PC-3 (cell line): ENCODE data around the gene ACSS3. TPM values are rescaled to one million over a fixed set of nuclear protein-coding genes. Genes with fewer than 3 reads are reported as not detected.

Experiments used
- ATAC-seq: fragments of 200-7000 bp; cut with Tn5 transposase; 2 replicates; pipeline ENCODE4 v1.9.1; 2020; ENCODE audit warnings: mild to moderate bottlenecking, moderate library complexity
- BruUV-seq: library from RNA; stranded (reverse); fragments of 400-500 nt; replicated peaks from 2 replicates; lab custom pipeline; 2021; lab: Mats Ljungman, UMichigan
- CTCF ChIA-PET: fragments of 300-600 bp; sonication (Branson Sonifier 250); formaldehyde crosslinking; loops from one replicate; lab custom pipeline; 2022; ENCODE audit warnings: antibody characterized with exemption; lab: Charles Lee
- POLR2A ChIA-PET: fragments of 300-600 bp; sonication (Branson Sonifier 250); formaldehyde crosslinking; loops from one replicate; lab custom pipeline; 2022; ENCODE audit warnings: antibody characterized with exemption; ENCODE audit not compliant: unreplicated experiment; lab: Charles Lee
- DNase-seq: peaks from one replicate; pipeline ENCODE4 v3.0.0-alpha.2; 2015
- H2AFZ ChIP-seq: fragments of 300-600 bp; sonication (generic); 2 replicates; pipeline ENCODE4 v1.6.0; 2016; ENCODE audit warnings: antibody characterized with exemption, low read length
- H3F3A ChIP-seq: fragments of 300-600 bp; sonication (generic); one replicate; pipeline ENCODE4 v1.6.0; 2017; ENCODE audit warnings: antibody characterized with exemption, low read length, control low read depth, mild to moderate bottlenecking; ENCODE audit not compliant: unreplicated experiment
- H3K27ac ChIP-seq: fragments of 300-600 bp; sonication (generic); 2 replicates; pipeline ENCODE4 v1.5.1; 2016; ENCODE audit warnings: mild to moderate bottlenecking, low read length
- H3K27me3 ChIP-seq: fragments of 300-600 bp; sonication (generic); 2 replicates; pipeline ENCODE4 v1.6.1; 2016; ENCODE audit warnings: low read length, mixed read lengths
- H3K36me3 ChIP-seq: fragments of 300-600 bp; sonication (generic); 2 replicates; pipeline ENCODE4 v1.6.1; 2016; ENCODE audit warnings: low read depth, mixed run types, low read length, mixed read lengths
- H3K4me1 ChIP-seq: fragments of 300-600 bp; sonication (generic); 2 replicates; pipeline ENCODE4 v1.5.1; 2016; ENCODE audit warnings: low read length; ENCODE audit not compliant: insufficient read depth
- H3K4me2 ChIP-seq: fragments of 300-600 bp; sonication (generic); 2 replicates; pipeline ENCODE4 v1.6.0; 2016; ENCODE audit warnings: low read length
- H3K4me3 ChIP-seq: fragments of 300-600 bp; sonication (generic); 2 replicates; pipeline ENCODE4 v1.5.1; 2016; ENCODE audit warnings: mild to moderate bottlenecking, low read length, mixed read lengths
- H3K79me2 ChIP-seq: fragments of 300-600 bp; sonication (generic); 2 replicates; pipeline ENCODE4 v1.6.1; 2017; ENCODE audit warnings: low read length, mixed read lengths
- H3K9ac ChIP-seq: fragments of 300-600 bp; sonication (generic); 2 replicates; pipeline ENCODE4 v1.6.0; 2016; ENCODE audit warnings: mild to moderate bottlenecking, low read length
- H3K9me2 ChIP-seq: fragments of 300-600 bp; sonication (generic); replicated peaks from 2 replicates; pipeline ENCODE4 v1.6.1; 2016; ENCODE audit warnings: mixed run types, low read length, mixed read lengths
- H3K9me3 ChIP-seq: fragments of 300-600 bp; sonication (generic); 2 replicates; pipeline ENCODE4 v1.6.1; 2016; ENCODE audit warnings: low read length, mixed read lengths
- H4K20me1 ChIP-seq: fragments of 300-600 bp; sonication (generic); 2 replicates; pipeline ENCODE4 v1.6.1; 2016; ENCODE audit warnings: low read length, mixed read lengths
- EZH2 ChIP-seq: fragments of 300-600 bp; sonication (generic); IDR thresholded peaks from one replicate; pipeline ENCODE4 v1.6.1; 2017; ENCODE audit warnings: antibody characterized with exemption, mild to moderate bottlenecking, low read length; ENCODE audit not compliant: unreplicated experiment
- EZH2phosphoT487 ChIP-seq: fragments of 300-600 bp; sonication (generic); IDR thresholded peaks from 2 replicates; pipeline ENCODE4 v1.6.1; 2018; ENCODE audit warnings: mild to moderate bottlenecking, antibody characterized with exemption, low read length, borderline replicate concordance
- intact Hi-C: fragments of 100-400 bp; cut with micrococcal nuclease; formaldehyde crosslinking; loops from 2 replicates; pipeline ENCODE4 v1.9.0; 2023
- total RNA-seq: library from RNA; depleted of rRNA; stranded (reverse); fragments of >200 nt; gene quantifications from 2 replicates; pipeline ENCODE4 v1.2.3, GENCODE V29; 2014
- TF ChIP-seq, protein P1 (sequence below): fragments of 300-600 bp; sonication (generic); conservative IDR thresholded peaks from 2 replicates; pipeline ENCODE4 v1.5.1; 2017; ENCODE audit warnings: antibody characterized with exemption, low read depth, mild to moderate bottlenecking, low read length

ACSS3 gene
- total RNA-seq, 1 experiment from 2014 or later = not detected

DNA sequence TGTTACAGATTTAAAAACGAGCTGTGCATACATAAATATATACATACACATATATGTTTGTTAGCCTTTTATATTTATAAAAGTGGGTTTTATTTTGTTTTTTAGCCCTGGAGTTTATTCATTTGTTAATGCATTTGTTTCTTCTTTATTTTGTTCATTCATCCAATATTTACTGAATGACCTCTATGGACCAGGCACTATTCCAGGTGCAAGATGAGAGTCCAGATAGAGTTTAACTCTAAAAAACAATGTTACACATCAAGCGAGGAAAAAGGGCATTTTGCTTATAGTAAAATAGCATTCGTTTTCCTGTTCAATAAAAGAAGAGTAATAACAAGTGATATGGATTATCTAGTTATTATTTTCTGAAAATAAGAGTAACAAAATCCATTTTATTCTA lies 14.2 kb downstream of the ACSS3 start:
- CTCF ChIA-PET = no interaction called here
- DNase-seq = no peak
- Histone ChIP-seq H3K4me3 (no peak overlapping the region), H3K36me3 (no peaks in the 10 kb centered on the region), H2AFZ (no peak overlapping the region), H3K9me3 (no peaks in the 10 kb centered on the region), H3K27me3 (peaks cover 10% of the 10 kb centered on the region), H3K4me1 (no peaks in the 10 kb centered on the region), H3K4me2 (no peak overlapping the region), H4K20me1 (no peaks in the 10 kb centered on the region), H3K27ac (no peak overlapping the region), H3F3A (no peaks in the 10 kb centered on the region), H3K9me2 (no peaks in the 10 kb centered on the region), H3K9ac (no peak overlapping the region), H3K79me2 (no peaks in the 10 kb centered on the region)
- TF ChIP-seq EZH2 = no peak
- TF ChIP-seq EZH2phosphoT487 = no peak
- TF ChIP-seq, protein P1, sequence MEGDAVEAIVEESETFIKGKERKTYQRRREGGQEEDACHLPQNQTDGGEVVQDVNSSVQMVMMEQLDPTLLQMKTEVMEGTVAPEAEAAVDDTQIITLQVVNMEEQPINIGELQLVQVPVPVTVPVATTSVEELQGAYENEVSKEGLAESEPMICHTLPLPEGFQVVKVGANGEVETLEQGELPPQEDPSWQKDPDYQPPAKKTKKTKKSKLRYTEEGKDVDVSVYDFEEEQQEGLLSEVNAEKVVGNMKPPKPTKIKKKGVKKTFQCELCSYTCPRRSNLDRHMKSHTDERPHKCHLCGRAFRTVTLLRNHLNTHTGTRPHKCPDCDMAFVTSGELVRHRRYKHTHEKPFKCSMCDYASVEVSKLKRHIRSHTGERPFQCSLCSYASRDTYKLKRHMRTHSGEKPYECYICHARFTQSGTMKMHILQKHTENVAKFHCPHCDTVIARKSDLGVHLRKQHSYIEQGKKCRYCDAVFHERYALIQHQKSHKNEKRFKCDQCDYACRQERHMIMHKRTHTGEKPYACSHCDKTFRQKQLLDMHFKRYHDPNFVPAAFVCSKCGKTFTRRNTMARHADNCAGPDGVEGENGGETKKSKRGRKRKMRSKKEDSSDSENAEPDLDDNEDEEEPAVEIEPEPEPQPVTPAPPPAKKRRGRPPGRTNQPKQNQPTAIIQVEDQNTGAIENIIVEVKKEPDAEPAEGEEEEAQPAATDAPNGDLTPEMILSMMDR = no peak
- ATAC-seq = no peak
- POLR2A ChIA-PET = no interaction called here
- intact Hi-C loops = no loop called here
- no TSS peak for BruUV-seq

DNA sequence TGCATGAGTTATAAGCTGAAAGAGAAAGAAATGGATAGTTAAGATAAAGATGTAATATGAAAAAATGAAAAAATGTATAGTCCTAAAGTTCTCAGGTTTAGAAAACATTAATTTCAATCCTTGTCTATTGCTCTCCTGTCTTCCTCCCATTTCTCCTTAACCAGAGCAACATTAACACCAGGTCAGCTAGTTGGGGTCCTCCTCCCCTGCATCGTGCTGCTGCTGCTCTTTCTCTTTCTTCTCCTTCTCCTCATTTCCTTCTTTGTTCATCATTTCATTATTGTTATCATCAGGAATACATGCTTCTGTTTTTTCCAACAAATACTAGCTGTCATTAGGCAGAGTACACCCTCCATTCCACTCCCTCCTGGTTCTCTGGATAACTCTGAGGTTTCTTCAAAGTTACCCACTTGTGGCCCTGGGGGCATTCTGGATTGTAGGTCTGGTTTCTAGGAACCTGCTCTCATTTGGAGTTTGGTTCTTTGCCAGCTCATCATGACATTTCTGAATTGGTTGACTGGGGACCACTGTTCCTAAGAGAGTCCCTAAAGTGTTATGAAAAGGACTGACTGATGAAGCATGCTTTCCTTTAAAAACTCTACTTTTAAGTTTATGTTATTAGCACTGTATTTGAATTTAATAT lies 17.0 kb downstream of the ACSS3 start:
- H3K27ac ChIP-seq = no peak overlapping the region
- H3K36me3 ChIP-seq = no peaks in the 10 kb centered on the region
- BruUV-seq = no TSS peak
- DNase-seq (no peak), ATAC-seq (no peak)
- H2AFZ ChIP-seq = no peak overlapping the region
- no peak overlapping the region for H3K4me3 ChIP-seq
- TF ChIP-seq, protein P1 = no peak
- TF ChIP-seq EZH2 (no peak), EZH2phosphoT487 (no peak)
- no peaks in the 10 kb centered on the region for H3K9me2 ChIP-seq
- H3F3A ChIP-seq = no peaks in the 10 kb centered on the region
- no peaks in the 10 kb centered on the region for H3K4me1 ChIP-seq
- no peaks in the 10 kb centered on the region for H3K79me2 ChIP-seq
- no peak overlapping the region for H3K9ac ChIP-seq
- H3K27me3 ChIP-seq = no peaks in the 10 kb centered on the region
- H3K4me2 ChIP-seq = no peak overlapping the region
- CTCF ChIA-PET = no interaction called here
- intact Hi-C loops = no loop called here
- POLR2A ChIA-PET = no interaction called here
- no peaks in the 10 kb centered on the region for H3K9me3 ChIP-seq
- no peaks in the 10 kb centered on the region for H4K20me1 ChIP-seq

DNA sequence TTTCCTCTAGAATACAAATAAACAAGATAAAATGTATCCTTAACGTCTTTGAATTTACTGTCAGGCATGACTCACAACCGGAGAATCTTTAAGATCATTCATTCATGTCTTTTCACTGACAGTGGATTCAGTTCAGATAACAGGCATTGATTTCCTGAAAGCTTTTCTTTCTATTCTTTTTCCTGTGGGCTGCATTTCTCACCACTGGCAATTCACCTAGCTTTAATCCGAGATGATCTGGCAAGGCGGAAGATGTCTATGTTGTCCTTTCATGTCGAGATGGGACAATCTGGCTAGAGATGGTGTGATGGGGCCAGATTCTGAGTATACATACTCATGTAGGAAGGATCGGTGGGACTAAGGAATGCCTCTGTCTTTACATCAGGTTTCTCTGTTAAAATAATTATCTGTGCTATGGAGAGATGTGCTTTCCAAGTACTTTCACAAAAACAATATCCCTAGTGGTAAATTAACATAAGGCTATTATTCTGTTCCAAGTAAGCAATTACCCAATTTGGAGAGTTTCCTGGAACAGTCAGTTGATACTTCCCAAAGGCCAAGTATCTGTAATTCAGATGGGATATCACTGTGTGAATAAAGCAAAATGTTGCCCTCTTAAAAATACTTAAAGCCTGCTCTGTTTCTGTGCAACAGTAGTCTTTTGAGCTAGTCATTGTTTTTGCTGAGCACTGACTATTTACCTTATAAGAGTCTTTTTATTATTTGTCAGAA lies 17.8 kb downstream of the ACSS3 start:
- H3K4me3 ChIP-seq = no peak overlapping the region
- no peaks in the 10 kb centered on the region for H4K20me1 ChIP-seq
- TF ChIP-seq, protein P1 = no peak
- TF ChIP-seq EZH2phosphoT487 = no peak
- TF ChIP-seq EZH2 = no peak
- H3K4me2 ChIP-seq = no peak overlapping the region
- DNase-seq (no peak), ATAC-seq (no peak)
- intact Hi-C loops = no loop called here
- POLR2A ChIA-PET = no interaction called here
- H3K9me3 ChIP-seq = no peaks in the 10 kb centered on the region
- H3K9me2 ChIP-seq = no peaks in the 10 kb centered on the region
- H3F3A ChIP-seq = no peaks in the 10 kb centered on the region
- no peak overlapping the region for H2AFZ ChIP-seq
- no peak overlapping the region for H3K9ac ChIP-seq
- no peaks in the 10 kb centered on the region for H3K4me1 ChIP-seq
- no peak overlapping the region for H3K27ac ChIP-seq
- H3K36me3 ChIP-seq = no peaks in the 10 kb centered on the region
- CTCF ChIA-PET = no interaction called here
- BruUV-seq = no TSS peak
- H3K27me3 ChIP-seq = no peaks in the 10 kb centered on the region
- no peaks in the 10 kb centered on the region for H3K79me2 ChIP-seq
